Fibroblast of mammary gland (primary cell): ENCODE data around the gene TTBK2.

Experiments used
- DNase-seq: peaks from one replicate; pipeline ENCODE4 v3.0.0-alpha.2; 2010; ENCODE audit warnings: low read depth
- H3K4me3 ChIP-seq: 2 replicates; pipeline ENCODE4 v1.5.1; 2011; ENCODE audit warnings: low read depth, mild to moderate bottlenecking, low read length, moderate library complexity; ENCODE audit not compliant: control insufficient read depth
- TF ChIP-seq, protein P1 (sequence below): conservative IDR thresholded peaks from 2 replicates; pipeline ENCODE4 v1.5.1; 2011; ENCODE audit warnings: low read depth, low read length, inconsistent platforms; ENCODE audit not compliant: control insufficient read depth, insufficient read depth

The TTBK2 gene

DNA sequence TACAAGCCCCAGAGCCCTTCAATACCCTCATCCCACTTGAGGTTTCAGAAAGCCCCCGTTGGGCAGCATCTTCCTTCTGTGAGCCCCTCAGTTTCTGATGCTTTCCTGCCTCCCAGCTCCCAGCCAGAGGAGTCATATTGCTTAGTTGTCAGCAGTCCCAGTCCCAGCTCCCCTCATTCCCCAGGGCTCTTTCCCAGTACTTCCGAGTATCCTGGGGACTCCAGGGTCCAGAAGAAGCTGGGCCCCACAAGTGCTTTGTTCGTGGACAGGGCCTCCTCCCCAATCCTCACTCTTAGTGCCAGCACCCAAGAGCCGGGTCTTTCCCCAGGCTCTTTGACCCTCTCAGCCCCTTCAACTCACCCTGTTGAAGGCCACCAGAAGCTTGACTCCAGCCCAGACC, 227.6 kb downstream of the TTBK2 start:
- H3K4me3 ChIP-seq = no peak overlapping the region
- TF ChIP-seq, protein P1, sequence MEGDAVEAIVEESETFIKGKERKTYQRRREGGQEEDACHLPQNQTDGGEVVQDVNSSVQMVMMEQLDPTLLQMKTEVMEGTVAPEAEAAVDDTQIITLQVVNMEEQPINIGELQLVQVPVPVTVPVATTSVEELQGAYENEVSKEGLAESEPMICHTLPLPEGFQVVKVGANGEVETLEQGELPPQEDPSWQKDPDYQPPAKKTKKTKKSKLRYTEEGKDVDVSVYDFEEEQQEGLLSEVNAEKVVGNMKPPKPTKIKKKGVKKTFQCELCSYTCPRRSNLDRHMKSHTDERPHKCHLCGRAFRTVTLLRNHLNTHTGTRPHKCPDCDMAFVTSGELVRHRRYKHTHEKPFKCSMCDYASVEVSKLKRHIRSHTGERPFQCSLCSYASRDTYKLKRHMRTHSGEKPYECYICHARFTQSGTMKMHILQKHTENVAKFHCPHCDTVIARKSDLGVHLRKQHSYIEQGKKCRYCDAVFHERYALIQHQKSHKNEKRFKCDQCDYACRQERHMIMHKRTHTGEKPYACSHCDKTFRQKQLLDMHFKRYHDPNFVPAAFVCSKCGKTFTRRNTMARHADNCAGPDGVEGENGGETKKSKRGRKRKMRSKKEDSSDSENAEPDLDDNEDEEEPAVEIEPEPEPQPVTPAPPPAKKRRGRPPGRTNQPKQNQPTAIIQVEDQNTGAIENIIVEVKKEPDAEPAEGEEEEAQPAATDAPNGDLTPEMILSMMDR = no peak
- DNase-seq = no peak

DNA sequence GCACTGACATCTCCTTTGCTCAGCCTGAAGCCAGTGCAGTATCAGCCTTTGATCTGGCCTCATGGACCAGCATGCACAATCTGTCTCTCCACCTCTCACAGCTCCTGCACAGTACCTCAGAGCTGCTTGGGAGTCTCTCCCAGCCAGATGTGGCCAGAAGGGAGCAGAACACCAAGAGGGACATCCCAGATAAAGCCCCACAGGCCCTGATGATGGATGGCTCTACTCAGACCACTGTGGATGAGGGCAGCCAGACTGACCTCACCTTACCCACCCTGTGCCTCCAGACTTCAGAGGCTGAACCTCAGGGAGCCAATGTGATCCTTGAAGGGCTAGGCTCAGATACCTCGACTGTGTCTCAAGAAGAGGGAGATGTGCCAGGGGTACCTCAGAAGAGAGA, 228.0 kb downstream of the TTBK2 start:
- no peak for DNase-seq
- TF ChIP-seq, protein P1 = no peak
- H3K4me3 ChIP-seq = no peak overlapping the region

DNA sequence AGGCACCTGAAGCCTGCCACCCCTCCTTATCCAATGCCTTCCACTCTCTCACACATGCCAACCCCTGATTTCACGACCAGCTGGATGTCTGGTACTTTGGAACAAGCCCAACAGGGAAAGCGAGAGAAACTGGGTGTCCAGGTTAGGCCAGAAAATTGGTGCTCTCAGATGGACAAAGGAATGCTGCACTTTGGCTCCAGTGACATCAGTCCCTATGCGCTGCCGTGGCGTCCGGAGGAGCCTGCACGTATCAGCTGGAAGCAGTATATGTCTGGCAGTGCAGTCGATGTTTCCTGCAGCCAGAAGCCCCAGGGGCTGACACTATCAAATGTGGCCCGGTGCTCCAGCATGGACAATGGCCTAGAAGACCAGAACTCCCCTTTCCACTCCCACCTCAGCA, 228.8 kb downstream of the TTBK2 start:
- TF ChIP-seq, protein P1 = no peak
- no peak overlapping the region for H3K4me3 ChIP-seq
- no peak for DNase-seq

DNA sequence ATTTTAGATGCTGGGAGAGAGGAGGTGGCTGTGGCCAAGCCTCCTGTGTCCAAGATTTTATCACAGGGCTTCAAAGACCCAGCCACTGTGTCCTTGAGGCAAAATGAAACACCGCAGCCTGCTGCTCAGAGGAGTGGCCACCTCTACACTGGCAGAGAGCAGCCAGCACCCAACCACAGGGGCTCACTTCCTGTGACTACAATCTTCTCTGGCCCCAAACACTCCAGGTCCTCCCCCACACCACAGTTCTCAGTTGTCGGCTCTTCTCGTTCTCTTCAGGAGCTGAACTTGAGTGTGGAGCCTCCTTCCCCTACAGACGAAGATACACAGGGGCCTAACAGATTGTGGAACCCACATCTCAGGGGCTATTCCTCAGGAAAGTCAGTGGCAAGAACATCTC, 229.3 kb downstream of the TTBK2 start:
- no peak for DNase-seq
- TF ChIP-seq, protein P1 = no peak
- H3K4me3 ChIP-seq = no peak overlapping the region
